A673 (cell line): ENCODE measurements around the gene HIP1R.
"Not testable (repeated sequence)": the region's sequence is repeated elsewhere in the genome, so short reads cannot be mapped to it uniquely, and the experiment has no call there.

Experiments
- CTCF ChIP-seq: fragments of 300-800, 200-600 bp; sonication (generic); conservative IDR thresholded peaks from 2 replicates; pipeline ENCODE4 v1.5.1; 2017; ENCODE audit warnings: low read depth, mild to moderate bottlenecking, antibody characterized with exemption, low read length, moderate library complexity, mixed read lengths
- EZH2 ChIP-seq: fragments of 200-600 bp; sonication (generic); IDR thresholded peaks from 2 replicates; pipeline ENCODE4 v1.6.1; 2017; ENCODE audit warnings: borderline replicate concordance, low read depth, mild to moderate bottlenecking, mixed read lengths, antibody characterized with exemption, low read length; ENCODE audit not compliant: poor library complexity, severe bottlenecking

- not testable (repeated sequence) for TF ChIP-seq CTCF, EZH2
Measured at GRCh38 chr12:122804957-122805356, 30.3 kb upstream of the HIP1R start.
